IPS-20b (cell line): ENCODE results near the gene TOX2.

Source experiments
- H3K27ac ChIP-seq: one replicate; pipeline ENCODE4 v1.5.1; 2013; ENCODE audit warnings: low read length
- H3K27me3 ChIP-seq: 2 replicates; pipeline ENCODE4 v1.6.1; 2013; ENCODE audit warnings: mild to moderate bottlenecking, low read length, inconsistent platforms; ENCODE audit not compliant: insufficient read depth
- H3K36me3 ChIP-seq: 2 replicates; pipeline ENCODE4 v1.6.1; 2013; ENCODE audit warnings: low read depth, mild to moderate bottlenecking, inconsistent platforms, low read length, moderate library complexity; ENCODE audit not compliant: insufficient read depth
- H3K4me1 ChIP-seq: 2 replicates; pipeline ENCODE4 v1.6.1; 2013; ENCODE audit warnings: mild to moderate bottlenecking, control low read depth, inconsistent platforms, low read length, moderate library complexity; ENCODE audit not compliant: insufficient read depth
- H3K4me3 ChIP-seq: 2 replicates; pipeline ENCODE4 v1.5.1; 2013; ENCODE audit warnings: mild to moderate bottlenecking, low read length, inconsistent platforms
- H3K9ac ChIP-seq: 2 replicates; pipeline ENCODE4 v1.6.1; 2013; ENCODE audit warnings: low read depth, mild to moderate bottlenecking, inconsistent platforms, low read length, moderate library complexity
- H3K9me3 ChIP-seq: 2 replicates; pipeline ENCODE4 v1.6.1; 2013; ENCODE audit warnings: mild to moderate bottlenecking, low read depth, low read length, inconsistent platforms; ENCODE audit not compliant: insufficient read depth

The TOX2 gene

GRCh38 chr20:43963233-43963632 is 48.6 kb downstream of the TOX2 start:
- Histone ChIP-seq H3K27ac (no peak overlapping the region), H3K4me3 (no peak overlapping the region), H3K4me1 (peaks cover 17% of the 10 kb centered on the region), H3K9ac (no peak overlapping the region), H3K27me3 (peaks cover 6% of the 10 kb centered on the region; the same call in 1 of the 2 replicates), H3K36me3 (no peaks in the 10 kb centered on the region), H3K9me3 (no peaks in the 10 kb centered on the region)

- Histone ChIP-seq H3K4me3 (no peak overlapping the region), H3K9ac (no peak overlapping the region), H3K4me1 (peaks cover 25% of the 10 kb centered on the region), H3K27me3 (peaks cover 6% of the 10 kb centered on the region; the same call in 1 of the 2 replicates), H3K27ac (no peak overlapping the region), H3K36me3 (no peaks in the 10 kb centered on the region), H3K9me3 (no peaks in the 10 kb centered on the region)
Measured at GRCh38 chr20:43963872-43964791, 49.5 kb downstream of the TOX2 start.

DNA sequence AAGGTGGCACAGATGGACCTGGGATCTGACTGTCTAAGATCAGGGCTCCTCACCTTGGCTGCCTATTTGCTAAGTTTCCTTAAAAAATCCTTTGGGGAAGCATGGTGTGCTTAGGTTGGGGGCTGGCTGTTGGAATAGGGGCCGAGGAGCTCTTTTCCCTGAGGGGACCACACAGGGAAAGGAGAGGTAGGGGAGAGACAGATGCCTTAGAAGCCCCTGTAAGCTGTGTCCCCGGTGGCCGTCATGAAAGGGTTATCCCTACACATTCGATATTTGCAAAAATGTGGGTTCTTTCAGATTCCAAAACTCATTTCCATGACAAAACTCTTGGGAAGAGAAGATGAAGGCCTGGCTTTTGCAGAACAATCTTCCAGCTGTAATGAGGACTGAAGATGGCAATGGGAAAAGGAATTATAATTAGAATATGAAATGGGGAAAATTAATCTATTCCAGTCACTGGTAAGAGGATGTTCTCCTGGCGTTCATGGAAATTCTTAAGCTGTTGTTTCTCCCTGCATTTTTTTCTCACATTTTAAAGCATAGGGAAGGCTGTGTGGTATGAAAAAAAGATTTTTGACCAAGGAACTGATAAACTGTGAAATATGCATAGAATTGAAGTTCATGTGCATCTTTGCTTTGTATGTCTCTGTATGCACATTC is 53.8 kb downstream of the TOX2 start:
- 0 out of 2 replicates have a peak, but pooled peaks cover 8% of the 10 kb centered on the region for H3K4me1 ChIP-seq
- no peaks in the 10 kb centered on the region for H3K27me3 ChIP-seq
- no peak overlapping the region for H3K27ac ChIP-seq
- no peaks in the 10 kb centered on the region for H3K9me3 ChIP-seq
- H3K9ac ChIP-seq: no peak overlapping the region
- no peaks in the 10 kb centered on the region for H3K36me3 ChIP-seq
- H3K4me3 ChIP-seq: no peak overlapping the region

DNA sequence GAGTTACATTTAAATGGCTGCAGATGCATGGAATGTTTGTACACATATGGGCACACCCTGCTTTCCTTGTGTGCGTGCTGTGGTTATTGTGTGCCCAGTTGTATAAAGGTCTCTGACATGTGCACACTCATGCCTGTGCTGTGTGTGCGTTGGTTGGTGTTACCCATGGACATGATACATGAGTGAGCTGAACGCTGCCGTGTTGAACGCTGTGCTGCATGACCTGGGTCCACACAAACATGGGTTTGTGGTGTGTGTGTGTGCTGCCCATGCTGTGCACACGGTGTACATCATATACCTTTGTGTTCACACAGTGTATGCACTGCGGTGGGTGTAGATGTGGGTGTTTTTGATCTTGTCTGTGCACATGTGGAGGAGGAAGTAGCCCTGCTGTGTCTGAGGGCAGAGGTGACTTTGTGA is 54.4 kb downstream of the TOX2 start:
- Histone ChIP-seq H3K4me1 (0 out of 2 replicates have a peak, but pooled peaks cover 8% of the 10 kb centered on the region), H3K36me3 (no peaks in the 10 kb centered on the region), H3K9ac (no peak overlapping the region), H3K27ac (no peak overlapping the region), H3K9me3 (no peaks in the 10 kb centered on the region), H3K27me3 (no peaks in the 10 kb centered on the region), H3K4me3 (no peak overlapping the region)

GRCh38 chr20:43969501-43970182 is 55.0 kb downstream of the TOX2 start:
- Histone ChIP-seq H3K27me3 (no peaks in the 10 kb centered on the region), H3K27ac (no peak overlapping the region), H3K9ac (no peak overlapping the region), H3K4me1 (0 out of 2 replicates have a peak, but pooled peaks cover 8% of the 10 kb centered on the region), H3K4me3 (no peak overlapping the region), H3K9me3 (no peaks in the 10 kb centered on the region), H3K36me3 (no peaks in the 10 kb centered on the region)

GRCh38 chr20:43971267-43971666 is 56.6 kb downstream of the TOX2 start:
- Histone ChIP-seq H3K4me1 (0 out of 2 replicates have a peak, but pooled peaks cover 8% of the 10 kb centered on the region), H3K27me3 (no peaks in the 10 kb centered on the region), H3K27ac (no peak overlapping the region), H3K4me3 (no peak overlapping the region), H3K9ac (no peak overlapping the region), H3K9me3 (no peaks in the 10 kb centered on the region), H3K36me3 (no peaks in the 10 kb centered on the region)

- Histone ChIP-seq H3K4me1 (0 out of 2 replicates have a peak, but pooled peaks cover 8% of the 10 kb centered on the region), H3K4me3 (no peak overlapping the region), H3K27me3 (no peaks in the 10 kb centered on the region), H3K9ac (no peak overlapping the region), H3K27ac (no peak overlapping the region), H3K36me3 (no peaks in the 10 kb centered on the region), H3K9me3 (no peaks in the 10 kb centered on the region)
Measured at GRCh38 chr20:43972051-43972450, 57.4 kb downstream of the TOX2 start.

GRCh38 chr20:43972692-43973091 is 58.0 kb downstream of the TOX2 start:
- Histone ChIP-seq H3K4me1 (0 out of 2 replicates have a peak, but pooled peaks cover 8% of the 10 kb centered on the region), H3K27ac (no peak overlapping the region), H3K36me3 (no peaks in the 10 kb centered on the region), H3K4me3 (no peak overlapping the region), H3K9me3 (no peaks in the 10 kb centered on the region), H3K9ac (no peak overlapping the region), H3K27me3 (no peaks in the 10 kb centered on the region)

DNA sequence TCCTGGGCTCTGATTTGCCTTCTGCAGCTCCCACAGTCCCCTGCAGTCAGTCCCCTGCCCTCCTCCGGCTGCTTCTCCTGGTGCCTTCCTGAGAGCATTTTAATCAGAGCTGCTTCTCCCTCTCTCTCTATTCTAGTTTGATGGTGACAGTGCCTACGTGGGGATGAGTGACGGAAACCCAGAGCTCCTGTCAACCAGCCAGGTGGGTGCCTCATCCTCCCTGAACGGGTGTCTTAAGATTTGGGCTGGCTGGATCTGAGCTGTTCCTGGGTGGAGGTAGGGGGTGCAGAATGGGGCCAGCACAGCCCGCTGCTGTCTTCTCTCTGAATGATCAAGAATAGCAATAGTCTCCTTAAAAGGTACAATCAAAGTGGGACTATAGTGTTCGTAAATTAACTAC is 58.6 kb downstream of the TOX2 start:
- Histone ChIP-seq H3K36me3 (no peaks in the 10 kb centered on the region), H3K9me3 (no peaks in the 10 kb centered on the region)

GRCh38 chr20:43973671-43974450 is 59.2 kb downstream of the TOX2 start:
- H3K27me3 ChIP-seq: no peaks in the 10 kb centered on the region
- H3K9ac ChIP-seq: no peak overlapping the region
- no peak overlapping the region for H3K4me3 ChIP-seq
- no peaks in the 10 kb centered on the region for H3K36me3 ChIP-seq
- H3K9me3 ChIP-seq: no peaks in the 10 kb centered on the region
- H3K27ac ChIP-seq: no peak overlapping the region
- H3K4me1 ChIP-seq: 0 out of 2 replicates have a peak, but pooled peaks cover 1% of the 10 kb centered on the region

More for the DNA sequence above, 58.6 kb downstream of the TOX2 start:
- Histone ChIP-seq H3K4me3 (no peak overlapping the region), H3K27me3 (no peaks in the 10 kb centered on the region), H3K27ac (no peak overlapping the region), H3K4me1 (0 out of 2 replicates have a peak, but pooled peaks cover 8% of the 10 kb centered on the region), H3K9ac (no peak overlapping the region)

DNA sequence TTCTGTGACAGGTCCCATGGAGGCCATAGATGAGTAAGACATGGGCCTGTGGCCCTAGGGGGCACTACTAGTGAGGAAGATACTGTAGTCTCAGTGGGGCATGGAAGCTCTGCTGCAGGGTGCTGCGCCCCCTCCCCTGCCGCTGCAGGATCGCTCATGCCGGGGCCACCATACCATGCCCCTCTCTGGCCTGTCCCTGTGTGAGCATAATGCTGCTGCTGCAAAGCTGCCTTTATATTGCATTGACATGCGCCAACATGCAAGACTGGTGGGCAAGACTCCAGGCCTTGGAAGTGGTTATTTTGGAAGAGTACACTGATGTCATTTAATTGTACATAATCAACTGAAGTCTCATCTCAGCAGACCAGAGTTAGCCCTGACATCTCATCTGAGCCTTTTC is 60.0 kb downstream of the TOX2 start:
- H3K27ac ChIP-seq: no peak overlapping the region

More for the DNA sequence above, 60.0 kb downstream of the TOX2 start:
- Histone ChIP-seq H3K9ac (no peak overlapping the region), H3K4me3 (no peak overlapping the region), H3K4me1 (no peaks in the 10 kb centered on the region), H3K36me3 (no peaks in the 10 kb centered on the region), H3K9me3 (no peaks in the 10 kb centered on the region), H3K27me3 (no peaks in the 10 kb centered on the region)
